ENCODE data around the gene HSBP1L1. TPM values are rescaled to one million over a fixed set of nuclear protein-coding genes. Genes with fewer than 3 reads are reported as not detected.

HSBP1L1 gene
- total RNA-seq, 1 donor from 2014 or later = 5.6 TPM

Other genes with a start within 250 kb of the HSBP1L1 start
- gene KCNG2, start 166.7 kb upstream of the HSBP1L1 start, total RNA-seq = not detected in 2 replicates
- 33.7 and 40.7 TPM in 2 replicates for gene SLC66A2, start 13.0 kb upstream of the HSBP1L1 start, total RNA-seq
- gene TXNL4A, start 23.9 kb downstream of the HSBP1L1 start, total RNA-seq = 45.4 and 58.2 TPM in 2 replicates
- 30.0 and 39.2 TPM in 2 replicates for gene RBFA, start 69.8 kb downstream of the HSBP1L1 start, total RNA-seq
- 15.5 and 21.4 TPM in 2 replicates for gene ADNP2, start 144.6 kb downstream of the HSBP1L1 start, total RNA-seq